Hypothalamus (tissue), 51 donors: ENCODE results near the gene PAX6.

Experiments used
- DNase-seq, 51 donors: peaks; one replicate each; lab custom pipeline; 2025; lab: John Stamatoyannopoulos, UW

The PAX6 gene

DNA sequence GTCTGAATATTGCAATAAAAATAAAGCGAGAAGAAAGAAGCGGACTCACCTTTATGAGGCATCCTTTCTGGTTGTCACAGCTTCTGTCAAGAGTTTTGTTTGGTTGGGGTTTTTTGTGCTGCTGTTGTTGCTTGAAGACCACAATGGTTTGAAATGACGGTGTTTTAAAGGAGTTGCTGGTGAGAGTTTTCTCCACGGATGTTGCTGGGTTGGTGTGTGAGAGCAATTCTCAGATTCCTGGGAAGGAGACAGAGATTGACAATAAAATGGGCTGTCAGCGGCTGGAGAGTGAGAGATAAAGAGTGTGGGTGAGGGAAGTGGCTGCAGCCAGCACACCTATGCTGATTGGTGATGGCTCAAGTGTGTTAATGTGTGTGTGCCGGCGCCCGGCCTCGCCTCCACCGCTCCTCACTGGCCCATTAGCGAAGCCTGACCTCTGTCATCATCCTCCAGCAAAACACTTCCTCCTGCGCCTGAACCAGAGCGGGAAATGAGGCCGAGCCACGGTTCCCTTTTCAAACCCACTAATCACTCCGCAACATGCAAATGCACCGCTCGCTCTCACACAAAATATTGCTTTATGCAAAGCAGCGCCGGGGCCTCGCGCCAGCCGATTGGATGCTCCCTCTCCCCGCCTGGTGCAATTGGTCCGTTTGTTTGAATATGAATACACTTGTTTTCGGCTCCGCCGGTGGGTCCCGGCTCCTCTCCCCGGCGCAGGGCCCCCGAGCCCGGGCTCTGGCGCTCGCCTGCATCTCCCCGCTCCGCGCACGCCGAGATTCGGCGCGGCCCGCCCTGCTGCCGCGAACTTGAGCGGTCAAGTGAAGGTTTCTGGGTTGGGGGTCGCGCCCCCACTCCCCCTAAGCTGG is at the start of gene PAX6:
PAX6 (minus strand) TSS at position 544 of the 869 bp plus-strand sequence. CDS start 4,911 bp downstream, outside the sequence.
- DNase-seq: peak in 38 of 51 donors; percentile 27 to 88 (median 69)

DNA sequence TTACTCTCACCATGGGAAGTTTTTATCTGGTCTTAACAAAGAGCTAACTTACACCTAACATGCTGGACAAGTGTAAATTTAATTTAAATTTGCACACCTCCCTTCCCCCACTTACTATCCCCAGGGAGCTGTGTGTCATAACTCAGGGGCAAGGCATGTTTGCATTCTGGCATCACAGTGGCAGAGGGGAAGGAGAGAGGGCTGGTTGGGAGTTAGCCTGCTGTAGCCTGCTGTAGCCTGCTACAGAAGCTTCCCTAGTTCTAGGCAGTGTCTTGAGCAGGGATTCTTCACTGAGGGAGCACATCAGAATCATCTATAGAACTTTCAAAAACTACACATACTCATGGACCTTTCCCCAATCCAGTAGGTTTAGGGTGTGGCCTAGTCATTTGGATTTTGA is 49.3 kb upstream of the PAX6 start:
- DNase-seq: no peak

DNA sequence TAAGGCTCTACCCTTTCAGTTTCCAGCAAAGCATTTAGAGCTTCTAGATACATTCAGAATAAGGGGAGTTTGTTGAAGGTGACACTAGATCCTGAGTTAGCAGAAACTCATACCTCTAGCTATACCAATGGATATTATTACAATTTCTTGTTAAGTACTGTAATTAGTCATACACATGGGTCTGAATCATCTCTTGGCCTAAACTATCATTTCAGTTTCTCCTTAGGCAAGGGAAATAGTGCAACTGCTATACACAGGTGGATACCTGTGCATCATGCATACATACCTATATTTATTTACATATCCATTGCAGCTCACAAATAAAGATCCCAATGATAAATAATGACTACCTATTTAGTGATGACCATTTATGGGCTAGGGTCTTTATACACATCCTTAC is 45.1 kb upstream of the PAX6 start:
- DNase-seq: no peak

DNA sequence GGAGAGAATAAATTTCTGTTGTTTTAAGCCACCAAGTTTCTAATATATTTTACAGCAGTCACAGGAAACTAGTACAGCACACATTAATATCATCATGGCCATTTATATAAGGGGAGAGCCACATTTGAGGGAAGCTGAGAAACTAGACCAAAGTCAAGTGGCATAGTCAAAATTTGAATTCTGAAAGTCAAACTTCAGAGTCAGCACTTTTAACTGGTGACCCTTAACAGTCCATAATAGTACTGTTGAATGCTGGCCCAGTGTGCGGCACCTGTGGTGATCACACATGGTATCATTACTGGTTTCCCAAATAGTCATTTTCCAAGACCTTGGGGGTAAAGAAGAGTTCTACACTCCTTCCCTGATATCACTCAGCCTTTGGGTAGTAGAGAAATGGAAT is 44.3 kb upstream of the PAX6 start:
- no peak for DNase-seq

DNA sequence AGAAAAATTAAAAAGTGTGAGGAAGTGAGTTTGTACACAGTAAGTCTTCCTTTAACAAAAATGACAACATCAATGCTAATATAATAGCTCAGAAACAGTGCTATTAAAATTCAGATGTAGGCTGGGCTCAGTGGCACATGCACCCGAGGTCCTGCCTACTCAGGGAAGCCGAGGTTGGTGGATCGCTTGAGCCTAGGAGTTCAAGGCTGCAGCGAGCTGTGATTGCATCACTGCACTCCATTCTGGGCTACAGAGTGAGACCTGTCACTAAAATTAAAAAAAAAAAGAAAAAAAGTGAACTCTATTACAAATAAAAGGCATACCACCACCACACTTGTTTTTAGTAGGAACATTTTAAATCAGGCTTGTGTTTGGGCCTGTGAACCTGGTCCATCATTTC is 39.2 kb upstream of the PAX6 start:
- DNase-seq: no peak

DNA sequence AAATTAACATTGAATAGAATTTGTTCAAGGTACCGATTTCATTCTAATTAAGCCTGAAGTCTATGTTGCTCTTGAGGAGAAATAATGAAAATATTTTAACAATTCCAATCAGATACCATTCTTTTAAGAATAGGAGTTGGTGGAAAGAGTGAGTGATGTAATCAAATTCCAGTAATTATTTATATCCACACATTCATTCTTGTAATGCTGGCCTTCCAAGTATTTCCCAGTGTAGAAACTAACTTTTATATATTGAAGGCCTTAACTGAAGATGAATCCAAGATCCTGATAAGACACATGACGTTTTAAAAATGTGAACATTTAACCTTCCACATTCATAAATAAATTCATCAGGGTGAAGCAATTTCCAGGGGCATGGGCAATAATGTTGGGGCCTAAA is 36.6 kb upstream of the PAX6 start:
- no peak for DNase-seq

DNA sequence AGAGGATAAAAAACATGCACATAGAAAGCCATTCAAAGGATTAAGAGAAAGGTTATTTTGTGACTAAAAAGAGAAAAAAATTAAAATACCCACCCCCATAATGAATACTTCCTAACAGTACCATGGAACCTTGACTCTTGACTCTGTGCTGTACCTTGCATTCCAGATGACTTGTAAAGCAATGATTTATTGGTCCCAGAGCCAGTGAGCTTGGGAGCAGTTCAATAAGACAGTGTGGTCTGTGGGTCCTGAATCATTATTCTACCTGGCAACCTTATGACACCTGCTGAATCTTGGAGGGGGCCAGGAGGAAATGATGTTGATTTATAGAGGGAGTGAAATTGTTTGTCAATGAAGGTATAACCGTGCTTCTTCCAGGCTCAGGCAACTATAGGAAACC is 34.2 kb upstream of the PAX6 start:
- DNase-seq: no peak

DNA sequence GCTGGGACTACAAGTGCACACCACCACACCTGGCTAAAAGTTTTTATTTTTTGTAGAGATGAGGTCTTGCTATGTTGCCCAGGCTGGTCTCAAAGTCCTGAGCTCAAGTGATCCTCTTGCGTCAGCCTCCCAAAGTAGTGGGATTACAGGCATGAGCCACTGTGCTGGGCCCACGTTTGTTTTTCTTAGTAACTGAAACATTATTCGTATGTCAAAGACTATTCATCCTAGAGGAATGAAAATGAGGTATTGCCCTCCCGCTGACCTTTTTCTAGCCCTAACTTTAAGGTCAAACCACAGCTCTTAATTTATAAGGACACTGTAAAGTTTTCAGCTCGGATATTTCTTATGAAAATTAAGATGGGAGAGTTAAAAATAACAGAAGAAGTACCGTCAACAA is 33.2 kb upstream of the PAX6 start:
- no peak for DNase-seq

DNA sequence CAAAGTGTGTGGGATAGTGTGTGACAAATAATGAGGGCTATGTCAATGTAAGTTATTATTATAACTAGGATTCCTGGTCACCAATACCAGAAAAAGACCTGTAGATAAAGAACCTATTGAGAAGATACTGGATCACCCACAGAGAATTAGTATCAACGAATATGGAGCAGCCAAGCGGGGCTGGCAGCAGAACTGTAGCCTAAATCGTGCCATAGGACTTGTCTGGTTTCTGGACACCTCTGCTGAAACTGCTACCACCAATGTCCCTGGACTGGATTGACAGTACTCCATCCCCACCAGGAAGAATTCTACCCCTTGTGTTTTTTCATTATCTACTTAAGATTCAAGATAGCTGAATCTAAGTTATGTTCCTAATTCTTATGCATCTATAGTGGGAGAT is 30.3 kb upstream of the PAX6 start:
- DNase-seq: no peak

DNA sequence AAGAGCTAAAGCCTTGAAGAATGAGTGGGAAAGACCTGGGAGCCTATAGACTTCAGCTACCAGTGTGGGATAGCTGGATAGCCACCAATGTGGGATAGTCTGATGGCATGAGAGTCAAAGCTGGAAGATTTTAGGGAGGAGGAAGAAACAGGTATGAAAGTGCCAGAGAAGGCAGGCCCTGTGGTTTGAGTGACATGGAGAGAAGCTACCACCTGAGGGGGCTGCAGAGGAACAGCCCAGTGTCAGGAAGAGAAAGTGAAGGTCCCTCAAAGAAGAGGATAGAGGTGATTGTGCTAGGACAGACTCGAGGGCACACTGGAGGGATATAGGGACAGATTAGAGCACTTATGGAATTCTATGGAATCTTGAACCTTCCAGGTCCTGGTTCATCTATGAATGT is 23.1 kb upstream of the PAX6 start:
- DNase-seq: no peak

DNA sequence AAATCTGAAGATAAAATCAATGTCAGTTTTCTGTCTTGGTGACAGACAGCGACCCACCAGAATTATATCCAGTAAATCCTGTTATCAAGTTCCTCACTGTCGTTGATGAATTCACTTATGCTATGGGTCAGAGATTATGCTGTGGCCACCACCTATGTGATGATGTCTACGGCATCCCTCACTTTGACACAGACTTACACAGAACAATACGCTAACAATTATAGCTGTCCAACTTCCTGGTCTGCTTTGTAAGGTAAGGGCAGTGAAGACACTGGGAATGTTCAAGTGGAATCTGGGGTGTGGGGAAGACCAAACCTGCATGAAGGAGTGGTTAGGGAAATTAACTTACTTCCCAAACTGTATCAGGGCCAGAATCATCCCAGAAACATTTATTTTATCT is 19.3 kb upstream of the PAX6 start:
- no peak for DNase-seq

DNA sequence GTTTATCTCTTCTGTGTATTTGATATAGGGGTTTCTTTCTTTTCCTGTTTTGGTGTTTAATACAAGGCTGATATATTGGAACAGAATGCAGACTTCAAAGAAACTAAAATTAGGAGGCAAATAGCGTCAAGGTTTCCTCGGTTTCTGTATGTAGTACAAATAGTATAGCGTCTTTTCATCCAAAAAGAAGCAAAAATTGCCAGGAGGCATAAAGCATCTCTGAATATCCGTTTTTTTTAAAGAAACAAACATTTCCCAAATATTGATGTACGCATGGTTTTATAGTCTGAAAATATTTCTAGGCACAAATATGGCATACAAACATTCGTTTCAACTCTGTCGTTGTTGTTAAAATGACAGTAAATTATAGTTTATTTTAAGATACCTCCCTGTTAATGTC is 17.1 kb upstream of the PAX6 start:
- DNase-seq: no peak

DNA sequence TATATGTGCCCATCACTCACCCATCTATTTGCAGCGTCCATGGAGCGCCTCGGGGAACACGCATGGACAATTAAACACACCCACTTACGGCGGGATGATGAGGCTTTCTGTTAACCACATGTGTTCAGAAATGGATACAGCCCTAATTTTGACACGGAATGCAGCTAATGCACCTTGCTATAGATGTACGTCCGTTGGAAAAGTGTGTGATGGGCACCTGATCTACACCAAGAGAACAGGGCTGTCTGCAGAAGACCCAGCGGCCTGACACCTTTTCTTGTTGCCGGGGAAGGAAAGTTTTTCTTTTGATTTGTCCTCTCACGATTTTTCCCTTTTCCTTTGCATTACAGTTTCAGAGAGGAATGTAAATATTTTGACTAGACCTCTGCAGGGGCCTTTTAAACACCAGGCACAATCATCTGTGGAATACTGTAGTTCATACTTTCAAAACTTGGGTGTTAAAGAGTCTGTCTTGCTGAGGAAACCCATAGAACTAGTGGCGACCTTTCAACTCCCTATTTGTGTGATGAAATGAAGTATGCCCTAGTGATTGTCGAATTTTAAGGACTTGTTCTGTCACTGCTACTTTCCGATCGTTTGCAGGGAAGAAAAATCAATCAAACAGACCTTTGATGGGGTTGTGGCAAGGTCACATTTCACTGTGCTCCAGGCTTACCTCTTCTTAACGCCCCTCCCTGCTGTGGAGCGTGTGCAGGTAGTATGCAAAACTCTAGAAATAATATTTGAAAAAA is 16.5 kb upstream of the PAX6 start:
- DNase-seq: no peak

DNA sequence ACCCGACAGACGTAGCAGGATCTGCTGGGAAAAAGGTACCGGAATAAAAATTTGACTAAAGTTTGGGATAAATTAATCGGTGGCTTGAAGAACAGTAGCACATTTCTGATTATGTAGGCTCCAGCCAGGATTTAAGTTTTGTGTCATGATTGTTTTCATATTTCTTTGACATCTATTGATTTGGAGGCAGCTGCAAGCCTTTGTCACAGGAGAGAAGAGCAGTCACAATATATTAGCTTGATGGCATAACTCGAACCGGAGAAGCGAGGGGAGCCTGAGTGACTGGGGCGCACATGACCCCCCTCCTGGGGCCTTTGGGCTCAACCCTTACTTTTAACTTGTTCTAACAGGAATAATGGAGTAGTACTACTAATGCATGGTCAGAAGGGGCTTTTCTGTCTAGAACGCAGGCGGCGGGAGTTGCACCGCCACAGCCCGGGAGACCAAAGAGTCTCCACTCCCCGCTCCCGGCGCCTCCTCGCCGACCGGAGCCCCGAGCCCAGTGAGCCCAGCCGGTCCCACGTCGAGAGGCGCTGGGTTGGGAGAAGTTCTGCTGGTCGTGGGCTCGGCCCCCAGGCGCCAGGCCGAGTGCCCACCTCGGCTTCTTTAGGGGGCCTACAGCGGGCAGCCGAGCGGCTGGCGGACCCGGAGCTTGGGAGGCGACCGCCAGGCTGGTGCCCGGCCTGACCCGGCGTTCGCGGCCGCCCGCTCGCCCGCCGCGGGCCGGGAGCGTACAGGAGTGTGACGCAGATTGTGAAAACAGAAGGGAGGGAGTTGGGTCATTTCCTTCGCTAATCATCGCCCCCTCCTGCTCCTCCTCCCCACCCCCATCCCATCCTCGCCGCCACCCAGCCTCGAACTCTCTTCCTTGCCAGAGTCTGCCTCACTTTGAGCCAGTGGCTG is 15.7 kb upstream of the PAX6 start:
- DNase-seq: no peak

DNA sequence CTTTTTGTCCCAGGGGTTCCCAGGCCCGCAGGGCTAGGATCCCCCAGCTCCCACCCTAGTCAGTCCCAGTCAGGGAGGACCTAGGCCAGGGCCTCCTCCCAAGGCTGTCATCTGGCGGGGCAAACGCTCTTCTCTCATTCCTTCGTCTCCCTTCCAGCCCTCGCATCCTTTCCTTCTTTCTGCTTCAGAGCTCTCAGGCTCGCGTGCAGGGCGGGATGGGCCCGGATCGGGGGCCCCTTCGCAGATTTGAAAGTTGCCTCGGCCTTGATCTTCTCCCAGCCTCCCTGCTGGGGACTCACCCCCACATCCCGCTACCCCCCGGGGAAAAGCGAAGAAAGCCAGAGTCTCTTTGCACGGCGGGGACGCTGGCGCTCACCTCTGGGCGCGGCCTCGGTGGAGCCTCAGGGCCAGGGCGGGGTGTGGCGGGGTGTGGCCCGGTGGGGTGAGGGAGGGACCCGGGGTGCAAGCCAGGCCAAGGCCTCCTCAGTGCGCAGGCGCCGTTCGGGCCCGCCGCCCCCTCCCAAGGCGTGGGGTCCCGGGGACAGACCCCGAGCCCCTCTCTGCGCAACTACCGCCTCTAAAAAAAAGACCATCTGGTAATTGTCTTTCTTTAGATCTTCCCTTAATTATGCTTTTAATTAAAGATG is 14.8 kb upstream of the PAX6 start:
- DNase-seq: no peak

DNA sequence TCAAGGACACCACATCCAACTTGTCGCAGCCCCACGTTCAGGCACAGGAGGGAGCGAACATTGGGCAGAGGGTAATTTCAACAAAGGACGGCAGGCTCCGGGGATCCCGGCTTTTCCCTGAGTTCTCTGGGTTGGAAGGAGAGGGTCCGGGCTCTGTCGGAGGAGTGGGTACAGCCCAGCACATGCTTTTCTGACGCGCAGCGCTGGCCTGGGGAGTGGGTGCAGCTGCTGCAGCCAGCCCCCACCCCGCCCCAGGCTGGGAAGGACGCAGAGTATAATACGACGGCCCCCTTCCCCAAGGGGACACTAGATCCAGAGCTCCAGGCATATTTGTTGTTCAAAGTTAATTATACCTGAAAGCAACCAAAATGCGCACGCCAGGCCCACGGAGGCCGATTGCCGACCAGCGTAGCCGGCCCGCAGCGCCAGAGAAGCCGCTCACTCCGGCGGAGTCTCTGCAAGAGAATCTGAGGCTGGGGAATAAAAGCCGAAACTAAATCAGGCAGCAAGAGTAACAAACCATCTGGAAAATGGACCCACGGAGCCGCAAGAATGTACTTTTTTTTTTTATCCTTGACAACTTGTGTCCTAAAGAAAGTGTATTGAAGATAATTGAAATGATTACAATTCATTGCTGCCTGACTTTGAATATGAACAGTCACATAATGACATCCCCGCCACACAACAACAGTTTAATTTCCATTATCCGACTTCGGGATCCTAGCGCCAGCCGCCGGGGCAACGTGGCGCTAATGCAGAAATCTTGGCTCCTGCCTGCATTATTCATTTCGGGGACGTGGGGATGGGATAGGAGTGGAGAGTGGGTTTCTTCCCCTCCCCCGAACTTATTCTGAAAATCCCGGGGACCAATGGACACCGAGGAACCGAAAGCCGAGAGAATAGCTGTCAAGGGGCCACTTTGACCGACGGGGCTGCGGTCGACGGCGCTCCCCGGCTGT is 14.0 kb upstream of the PAX6 start:
- DNase-seq: no peak

DNA sequence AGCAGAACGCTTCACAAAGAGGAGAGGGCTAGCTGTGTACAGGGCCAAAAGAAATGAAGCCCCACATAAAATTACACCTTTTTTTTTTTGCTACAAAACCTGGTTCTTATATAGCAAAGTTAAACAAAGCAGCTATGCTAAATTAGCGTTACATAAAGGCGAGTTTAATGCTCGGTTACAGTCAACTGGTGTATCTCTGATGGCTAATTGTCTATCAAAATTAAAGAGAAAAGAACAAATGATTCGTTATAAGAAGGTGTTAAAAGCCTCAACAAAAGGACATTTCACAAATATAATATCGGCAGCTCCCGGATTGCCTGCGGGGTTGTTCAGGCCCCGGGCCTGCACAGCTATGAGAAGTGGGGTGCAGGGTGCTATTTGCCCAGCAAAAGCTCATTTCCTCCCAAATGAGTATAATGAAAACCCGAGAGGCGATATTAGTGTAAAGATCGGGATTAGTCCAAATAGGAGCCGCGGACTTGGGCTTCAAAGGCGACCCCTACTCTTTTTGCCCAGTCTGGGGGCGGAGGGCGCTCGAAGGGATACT is 13.3 kb upstream of the PAX6 start:
- DNase-seq: no peak

DNA sequence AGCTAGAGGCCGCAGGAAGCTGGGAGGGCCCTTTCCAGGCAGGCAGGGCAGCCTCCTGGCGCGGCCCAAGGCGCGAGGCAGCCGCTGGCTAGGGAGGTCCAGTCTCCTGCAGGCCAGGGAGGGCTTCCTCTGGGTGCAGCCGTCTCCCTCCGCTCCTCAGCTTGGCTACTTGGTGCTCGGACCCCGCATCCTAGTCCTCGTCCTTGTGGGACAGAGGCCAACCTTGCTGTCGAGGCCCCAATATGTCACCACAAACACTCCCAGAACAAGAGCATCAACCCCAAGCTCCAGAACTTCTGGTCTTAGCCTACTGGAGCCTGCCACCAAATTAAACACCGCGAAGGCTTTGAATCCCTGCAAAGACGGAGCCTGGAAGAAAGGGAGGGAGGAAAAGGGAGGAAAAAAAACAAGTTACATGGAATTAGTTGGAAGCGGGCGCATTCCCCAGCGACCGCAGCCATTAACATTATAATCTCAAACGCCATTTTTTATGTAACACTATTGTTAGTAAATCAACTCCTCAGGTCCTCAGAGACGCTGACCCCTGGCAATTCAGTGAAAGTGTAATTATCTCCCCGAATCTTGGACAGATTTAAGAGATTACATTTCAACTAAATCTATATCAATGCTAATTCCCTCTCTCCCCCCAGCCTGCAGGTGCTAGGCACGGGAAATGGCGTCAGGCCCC is 12.7 kb upstream of the PAX6 start:
- no peak for DNase-seq
